GM12878 (cell line): ENCODE results near the gene RAD23B. TPM values are rescaled to one million over a fixed set of nuclear protein-coding genes. Genes with fewer than 3 reads are reported as not detected.

Experiments used
- ATAC-seq: fragments of 200-7000 bp; cut with Tn5 transposase; 3 replicates; pipeline ENCODE4 v1.9.1; 2020; ENCODE audit warnings: mild to moderate bottlenecking, moderate library complexity
- BruUV-seq: library from RNA; stranded (reverse); fragments of 400-500 nt; replicated peaks from 2 replicates; lab custom pipeline; 2021; lab: Mats Ljungman, UMichigan
- CTCF ChIA-PET: fragments of 300-600 bp; sonication (Branson Sonifier 250); formaldehyde crosslinking; extraction: SDS; loops from one replicate; lab custom pipeline; 2021; ENCODE audit warnings: inconsistent platforms; lab: Yijun Ruan, JAX
- POLR2A ChIA-PET: fragments of 350-600 bp; formaldehyde crosslinking; extraction: SDS; loops from one replicate; lab custom pipeline; 2021; ENCODE audit warnings: inconsistent platforms; lab: Charles Lee
- RAD21 ChIA-PET: fragments of 300-600 bp; sonication (Branson Sonifier 250); formaldehyde crosslinking; loops from one replicate; lab custom pipeline; 2023; ENCODE audit warnings: antibody characterized with exemption; ENCODE audit not compliant: unreplicated experiment; lab: Charles Lee
- SMC1A ChIA-PET: fragments of 300-600 bp; sonication (Branson Sonifier 250); formaldehyde crosslinking; loops from one replicate; lab custom pipeline; 2023; ENCODE audit not compliant: unreplicated experiment, uncharacterized antibody; lab: Charles Lee
- DNase-seq: peaks from one replicate; pipeline ENCODE4 v3.0.0-alpha.2; 2011; ENCODE audit warnings: low read depth, low spot score
- FAIRE-seq: peaks from 3 replicates; lab custom pipeline; 2011; peaks lifted over from hg19 to GRCh38; lab: Jason Lieb, UNC
- H2AFZ ChIP-seq: 2 replicates; pipeline ENCODE4 v1.6.0; 2011; ENCODE audit warnings: low read depth, low read length, control low read depth; ENCODE audit not compliant: control insufficient read depth
- H3K27ac ChIP-seq: 2 replicates; pipeline ENCODE4 v1.5.1; 2011; ENCODE audit warnings: control low read depth; ENCODE audit not compliant: control insufficient read depth, insufficient read depth
- H3K27me3 ChIP-seq, 2 experiments: replicated peaks in 1 of 2; 2 replicates each; pipeline versions ENCODE4 v1.6.0 to v1.6.1; 2011; ENCODE audit warnings: low read length in 1 of 2; ENCODE audit not compliant: control insufficient read depth in 2 of 2, insufficient read depth in 2 of 2
- H3K36me3 ChIP-seq, 2 experiments: 2 replicates each; pipeline ENCODE4 v1.5.1; 2011; ENCODE audit warnings: low read length in 1 of 2; ENCODE audit not compliant: control insufficient read depth in 2 of 2, insufficient read depth in 2 of 2
- H3K4me1 ChIP-seq: 2 replicates; pipeline ENCODE4 v1.6.1; 2011; ENCODE audit warnings: mild to moderate bottlenecking, low read length, moderate library complexity, mixed read lengths; ENCODE audit not compliant: control insufficient read depth, insufficient read depth
- H3K4me2 ChIP-seq: 2 replicates; pipeline ENCODE4 v1.6.0; 2011; ENCODE audit warnings: control low read depth; ENCODE audit not compliant: control insufficient read depth, insufficient read depth
- H3K4me3 ChIP-seq: fragments of 200-600 bp; sonication (generic); 2 replicates; pipeline ENCODE4 v1.5.1; 2016
- H3K79me2 ChIP-seq: 2 replicates; pipeline ENCODE4 v1.6.0; 2011; ENCODE audit warnings: low read length; ENCODE audit not compliant: control insufficient read depth, insufficient read depth
- H3K9ac ChIP-seq: 2 replicates; pipeline ENCODE4 v1.8.0; 2011; ENCODE audit warnings: low read length, control low read depth, mixed read lengths; ENCODE audit not compliant: control insufficient read depth, insufficient read depth
- H3K9me3 ChIP-seq: replicated peaks from 3 replicates; pipeline ENCODE4 v1.5.1; 2011; ENCODE audit warnings: mild to moderate bottlenecking, low read length; ENCODE audit not compliant: control insufficient read depth, insufficient read depth
- H4K20me1 ChIP-seq: 2 replicates; pipeline ENCODE4 v1.6.0; 2011; ENCODE audit not compliant: control insufficient read depth, insufficient read depth
- BHLHE40 ChIP-seq, 2 experiments: fragments of 450-650 bp in 1 of 2; IDR thresholded peaks; 2 replicates each; pipeline ENCODE4 v1.6.1; 2011 to 2017; ENCODE audit warnings: low read depth in 2 of 2, borderline replicate concordance in 1 of 2, improper control_type of control experiment in 1 of 2, low read length in 1 of 2, mild to moderate bottlenecking in 1 of 2
- CREM ChIP-seq: IDR thresholded peaks from 2 replicates; pipeline ENCODE4 v1.6.1; 2014; ENCODE audit warnings: antibody characterized with exemption, low read depth
- FOXK2 ChIP-seq: fragments of 450-650 bp; IDR thresholded peaks from 2 replicates; pipeline ENCODE4 v1.6.1; 2017; ENCODE audit warnings: mild to moderate bottlenecking, moderate library complexity
- NFYA ChIP-seq: IDR thresholded peaks from 2 replicates; pipeline ENCODE4 v1.6.1; 2011; ENCODE audit warnings: low read depth, mild to moderate bottlenecking, low read length, improper control_type of control experiment, borderline replicate concordance
- NR2C2 ChIP-seq: IDR thresholded peaks from 2 replicates; pipeline ENCODE4 v1.6.1; 2011; ENCODE audit warnings: borderline replicate concordance, low read depth; ENCODE audit not compliant: control insufficient read depth, insufficient read length
- PAX5 ChIP-seq: IDR thresholded peaks from 2 replicates; pipeline ENCODE4 v1.6.1; 2011; ENCODE audit warnings: low read depth, low read length, borderline replicate concordance
- PBX3 ChIP-seq: IDR thresholded peaks from 2 replicates; pipeline ENCODE4 v1.6.1; 2011; ENCODE audit warnings: mild to moderate bottlenecking, low read depth, low read length, moderate library complexity; ENCODE audit not compliant: insufficient replicate concordance
- SIX5 ChIP-seq: IDR thresholded peaks from 2 replicates; pipeline ENCODE4 v1.6.1; 2011; ENCODE audit warnings: mild to moderate bottlenecking, low read depth, low read length, moderate library complexity; ENCODE audit not compliant: severe bottlenecking
- SMC3 ChIP-seq: IDR thresholded peaks from 2 replicates; pipeline ENCODE4 v1.6.1; 2011; ENCODE audit warnings: low read length, improper control_type of control experiment, borderline replicate concordance
- SREBF2 ChIP-seq: IDR thresholded peaks from 2 replicates; pipeline ENCODE4 v1.6.1; 2012; ENCODE audit warnings: mild to moderate bottlenecking, low read length
- ZBTB40 ChIP-seq: fragments of 450-650 bp; IDR thresholded peaks from 2 replicates; pipeline ENCODE4 v1.6.1; 2016; ENCODE audit warnings: mild to moderate bottlenecking, moderate library complexity, borderline replicate concordance
- WGBS: methylation state at CpG from one replicate; pipeline ENCODE4 v1.1.6; 2016; ENCODE audit warnings: low lambda C conversion rate; ENCODE audit not compliant: insufficient replicate concordance, insufficient coverage; ENCODE audit errors: missing lambda C conversion rate; 5-methylcytosine and 5-hydroxymethylcytosine counted together
- in situ Hi-C: fragments of 300-500 bp; cut with MboI; formaldehyde crosslinking; loops from 9 replicates; pipeline ENCODE4 v1.14.3; 2018; ENCODE audit warnings: mixed read lengths
- intact Hi-C: fragments of 100-400 bp; cut with micrococcal nuclease; formaldehyde crosslinking; loops from one replicate; pipeline ENCODE4 v1.14.2; 2022; ENCODE audit not compliant: unreplicated experiment
- polyA plus RNA-seq, 11 experiments: library from polyadenylated mRNA; depleted of rRNA in 4 of 11; unstranded in 6 of 11; stranded (reverse) in 5 of 11; fragments of >200 nt; fragmentation: Nextera tagmentation in 4 of 11; fragmentation: Illumina TruSeq in 1 of 11; extraction: Ambion mirVana in 4 of 11; extraction: Trizol in 1 of 11; gene quantifications; 1 replicate in 1 of 11; 2 replicates in 10 of 11; pipeline versions ENCODE4 v1.2.1 to v1.2.3, GENCODE V29; 2011 to 2016; ENCODE audit warnings: inconsistent platforms in 2 of 11, missing spikeins in 2 of 11, low read depth in 1 of 11
- total RNA-seq, 4 experiments: library from RNA; depleted of rRNA in 3 of 4; stranded (reverse); fragments of >200 nt in 3 of 4; fragmentation: Illumina TruSeq in 1 of 4; extraction: Trizol in 1 of 4; gene quantifications; 2 replicates each; pipeline versions ENCODE4 v1.2.1 to v1.2.3, GENCODE V29; 2013 to 2021
- TF ChIP-seq, protein P1 (sequence below): fragments of 150-350 bp; IDR thresholded peaks from 2 replicates; pipeline ENCODE4 v1.6.1; 2014; ENCODE audit warnings: mild to moderate bottlenecking, low read depth, low read length
- TF ChIP-seq, protein P2 (sequence below), 3 experiments: IDR thresholded peaks in 2 of 3; conservative IDR thresholded peaks in 1 of 3; 2 replicates each; pipeline ENCODE4 v1.5.1; 2011; ENCODE audit warnings: low read depth in 3 of 3, low read length in 3 of 3, mild to moderate bottlenecking in 3 of 3, control low read depth in 2 of 3, moderate library complexity in 2 of 3, inconsistent platforms in 1 of 3, mixed read lengths in 1 of 3; ENCODE audit not compliant: control insufficient read depth in 2 of 3, insufficient read depth in 1 of 3; ENCODE audit errors: extremely low read depth in 1 of 3

RAD23B gene
- total and polyA plus RNA-seq, 10 of the 15 experiments (the other 5 are each of a cell fraction or from before 2014, with no cell fraction given) = 10.3 to 256 (median 54.6) TPM

GRCh38 chr9:107269254-107269653 lies 13.8 kb upstream of the RAD23B start:
- 98% methylated on average over 2 of the region's 2 CpGs for WGBS
- Histone ChIP-seq H3K4me2 (no peak overlapping the region), H3K27ac (no peak overlapping the region), H3K4me1 (no peaks in the 10 kb centered on the region; the same call in 1 of the 2 replicates), H3K36me3 (no peaks in the 10 kb centered on the region), H2AFZ (no peak overlapping the region), H3K27me3 (no peaks in the 10 kb centered on the region), H3K9ac (no peak overlapping the region), H3K9me3 (no peaks in the 10 kb centered on the region; the same call in 2 of the 3 replicates), H3K4me3 (no peak overlapping the region), H4K20me1 (no peaks in the 10 kb centered on the region), H3K79me2 (no peaks in the 10 kb centered on the region)
- intact Hi-C loops = no loop called here
- TF ChIP-seq, protein P1, sequence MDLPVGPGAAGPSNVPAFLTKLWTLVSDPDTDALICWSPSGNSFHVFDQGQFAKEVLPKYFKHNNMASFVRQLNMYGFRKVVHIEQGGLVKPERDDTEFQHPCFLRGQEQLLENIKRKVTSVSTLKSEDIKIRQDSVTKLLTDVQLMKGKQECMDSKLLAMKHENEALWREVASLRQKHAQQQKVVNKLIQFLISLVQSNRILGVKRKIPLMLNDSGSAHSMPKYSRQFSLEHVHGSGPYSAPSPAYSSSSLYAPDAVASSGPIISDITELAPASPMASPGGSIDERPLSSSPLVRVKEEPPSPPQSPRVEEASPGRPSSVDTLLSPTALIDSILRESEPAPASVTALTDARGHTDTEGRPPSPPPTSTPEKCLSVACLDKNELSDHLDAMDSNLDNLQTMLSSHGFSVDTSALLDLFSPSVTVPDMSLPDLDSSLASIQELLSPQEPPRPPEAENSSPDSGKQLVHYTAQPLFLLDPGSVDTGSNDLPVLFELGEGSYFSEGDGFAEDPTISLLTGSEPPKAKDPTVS = no peak
- TF ChIP-seq ZBTB40 (no peak), NR2C2 (no peak), NFYA (no peak), PBX3 (no peak), FOXK2 (no peak), BHLHE40 (IDR thresholded peaks at IDR 0.05; ENCODE audit: borderline replicate concordance in 1 of 2, low read depth in 2 of 2, low read length in 1 of 2) (no peak), PAX5 (no peak), CREM (no peak), SMC3 (no peak), SREBF2 (no peak), SIX5 (no peak)
- TF ChIP-seq, protein P2, sequence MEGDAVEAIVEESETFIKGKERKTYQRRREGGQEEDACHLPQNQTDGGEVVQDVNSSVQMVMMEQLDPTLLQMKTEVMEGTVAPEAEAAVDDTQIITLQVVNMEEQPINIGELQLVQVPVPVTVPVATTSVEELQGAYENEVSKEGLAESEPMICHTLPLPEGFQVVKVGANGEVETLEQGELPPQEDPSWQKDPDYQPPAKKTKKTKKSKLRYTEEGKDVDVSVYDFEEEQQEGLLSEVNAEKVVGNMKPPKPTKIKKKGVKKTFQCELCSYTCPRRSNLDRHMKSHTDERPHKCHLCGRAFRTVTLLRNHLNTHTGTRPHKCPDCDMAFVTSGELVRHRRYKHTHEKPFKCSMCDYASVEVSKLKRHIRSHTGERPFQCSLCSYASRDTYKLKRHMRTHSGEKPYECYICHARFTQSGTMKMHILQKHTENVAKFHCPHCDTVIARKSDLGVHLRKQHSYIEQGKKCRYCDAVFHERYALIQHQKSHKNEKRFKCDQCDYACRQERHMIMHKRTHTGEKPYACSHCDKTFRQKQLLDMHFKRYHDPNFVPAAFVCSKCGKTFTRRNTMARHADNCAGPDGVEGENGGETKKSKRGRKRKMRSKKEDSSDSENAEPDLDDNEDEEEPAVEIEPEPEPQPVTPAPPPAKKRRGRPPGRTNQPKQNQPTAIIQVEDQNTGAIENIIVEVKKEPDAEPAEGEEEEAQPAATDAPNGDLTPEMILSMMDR (IDR thresholded peaks at IDR 0.05 in 2 of 3, conservative IDR thresholded peaks at IDR 0.05 in 1 of 3; ENCODE audit: control insufficient read depth in 2 of 3, extremely low read depth in 1 of 3, insufficient read depth in 1 of 3, low read depth in 3 of 3, low read length in 3 of 3) = no peak
- DNase-seq = no peak
- ChIA-PET CTCF (interaction anchor here (1.1 to 3.0 kb wide), 7 partner anchors 8 to 97 kb away, joined by 3 to 21 read pairs (median 6); no protein-coding TSS in a partner anchor), RAD21 (interaction anchor here (0.9 to 2.9 kb wide), 12 partner anchors 8 to 289 kb away, joined by 3 to 53 read pairs (median 6); partner anchors contain the start of gene RAD23B), SMC1A (interaction anchor here (0.6 to 3.3 kb wide), 19 partner anchors 8 to 288 kb away, joined by 3 to 64 read pairs (median 5); partner anchors contain the start of gene RAD23B), POLR2A (interaction anchor here (0.6 to 2.8 kb wide), 9 partner anchors 8 to 53 kb away, joined by 3 to 36 read pairs (median 6); partner anchors contain the start of gene RAD23B)
- no peak for ATAC-seq
- in situ Hi-C loops = no loop called here
- BruUV-seq = no TSS peak
- no peak for FAIRE-seq
